IMR-90 (cell line): ENCODE measurements around the gene XPR1. TPM values are rescaled to one million over a fixed set of nuclear protein-coding genes. Genes with fewer than 3 reads are reported as not detected.

ENCODE experiments used
- ATAC-seq: fragments of 200-7000 bp; cut with Tn5 transposase; 2 replicates; pipeline ENCODE4 v1.9.1; 2020; ENCODE audit warnings: low read depth, mild to moderate bottlenecking, moderate library complexity
- BruUV-seq: library from RNA; stranded (reverse); fragments of 400-500 nt; replicated peaks from 2 replicates; lab custom pipeline; 2021; lab: Mats Ljungman, UMichigan
- CTCF ChIA-PET: fragments of 300-600 bp; formaldehyde crosslinking; extraction: SDS; loops from one replicate; lab custom pipeline; 2021; ENCODE audit warnings: antibody characterized with exemption; lab: Yijun Ruan, JAX
- POLR2A ChIA-PET: fragments of 300-600 bp; sonication (Branson Sonifier 250); formaldehyde crosslinking; loops from one replicate; lab custom pipeline; 2022; ENCODE audit warnings: antibody characterized with exemption; ENCODE audit not compliant: unreplicated experiment; lab: Charles Lee
- DNase-seq: peaks from one replicate; pipeline ENCODE4 v3.0.0; 2013
- H2AFZ ChIP-seq: replicated peaks from 2 replicates; pipeline ENCODE3; 2013; ENCODE audit warnings: low read length, mild to moderate bottlenecking; ENCODE audit not compliant: poor library complexity
- H2AK5ac ChIP-seq: 2 replicates; pipeline ENCODE4 v1.6.1; 2013; ENCODE audit warnings: low read depth, low read length, inconsistent platforms
- H2AK9ac ChIP-seq: replicated peaks from 2 replicates; pipeline ENCODE3; 2013; ENCODE audit warnings: mild to moderate bottlenecking, low read depth, low read length, moderate library complexity; ENCODE audit not compliant: poor library complexity
- H2BK120ac ChIP-seq: 2 replicates; pipeline ENCODE4 v1.6.1; 2013; ENCODE audit warnings: low read depth, low read length, inconsistent platforms
- H2BK15ac ChIP-seq: 3 replicates; pipeline ENCODE4 v1.6.1; 2013; ENCODE audit warnings: low read depth, low read length, inconsistent platforms
- H2BK20ac ChIP-seq: 2 replicates; pipeline ENCODE4 v1.6.1; 2013; ENCODE audit warnings: low read depth, mild to moderate bottlenecking, inconsistent platforms, low read length, moderate library complexity
- H2BK5ac ChIP-seq: 2 replicates; pipeline ENCODE4 v1.6.1; 2013; ENCODE audit warnings: mild to moderate bottlenecking, low read depth, low read length, inconsistent platforms; ENCODE audit not compliant: poor library complexity, severe bottlenecking
- H3K14ac ChIP-seq: replicated peaks from 2 replicates; pipeline ENCODE4 v1.6.1; 2013; ENCODE audit warnings: low read depth, low read length, inconsistent platforms
- H3K18ac ChIP-seq: 2 replicates; pipeline ENCODE4 v1.6.1; 2013; ENCODE audit warnings: low read depth, low read length, control low read depth
- H3K23ac ChIP-seq: 2 replicates; pipeline ENCODE4 v1.6.1; 2013; ENCODE audit warnings: low read depth, low read length, inconsistent platforms
- H3K27ac ChIP-seq: 2 replicates; pipeline ENCODE4 v1.5.1; 2013; ENCODE audit warnings: mild to moderate bottlenecking, control low read depth, low read length; ENCODE audit not compliant: insufficient read depth
- H3K27me3 ChIP-seq: 2 replicates; pipeline ENCODE4 v1.6.1; 2013; ENCODE audit warnings: low read length; ENCODE audit not compliant: control insufficient read depth, insufficient read depth
- H3K36me3 ChIP-seq: 2 replicates; pipeline ENCODE4 v1.6.1; 2013; ENCODE audit warnings: low read length, mixed read lengths; ENCODE audit not compliant: control insufficient read depth, insufficient read depth
- H3K4ac ChIP-seq: 2 replicates; pipeline ENCODE4 v1.6.1; 2013; ENCODE audit warnings: low read depth, low read length, inconsistent platforms
- H3K4me1 ChIP-seq: 2 replicates; pipeline ENCODE4 v1.6.1; 2013; ENCODE audit warnings: low read length, mixed read lengths; ENCODE audit not compliant: control insufficient read depth, insufficient read depth
- H3K4me2 ChIP-seq: 2 replicates; pipeline ENCODE4 v1.6.1; 2013; ENCODE audit warnings: low read depth, mild to moderate bottlenecking, control low read depth, low read length, moderate library complexity
- H3K4me3 ChIP-seq: 2 replicates; pipeline ENCODE4 v1.5.1; 2013; ENCODE audit warnings: low read depth, mild to moderate bottlenecking, control low read depth, low read length, moderate library complexity; ENCODE audit not compliant: insufficient read depth
- H3K56ac ChIP-seq: 2 replicates; pipeline ENCODE4 v1.6.1; 2013; ENCODE audit warnings: low read length, inconsistent platforms; ENCODE audit not compliant: insufficient read depth; ENCODE audit errors: extremely low read depth
- H3K79me1 ChIP-seq, 2 experiments: 2 replicates each; pipeline ENCODE4 v1.6.1; 2013; ENCODE audit warnings: low read length in 2 of 2, inconsistent platforms in 1 of 2, low read depth in 1 of 2
- H3K9ac ChIP-seq: 2 replicates; pipeline ENCODE4 v1.6.1; 2013; ENCODE audit warnings: low read depth, low read length, control low read depth
- H3K9me1 ChIP-seq: 2 replicates; pipeline ENCODE4 v1.6.1; 2013; ENCODE audit warnings: low read length, inconsistent platforms; ENCODE audit not compliant: insufficient read depth
- H3K9me3 ChIP-seq: 2 replicates; pipeline ENCODE4 v1.6.1; 2013; ENCODE audit warnings: low read length; ENCODE audit not compliant: control insufficient read depth, insufficient read depth
- H4K20me1 ChIP-seq: 2 replicates; pipeline ENCODE4 v1.6.1; 2013; ENCODE audit warnings: low read length, inconsistent platforms; ENCODE audit not compliant: insufficient read depth
- H4K5ac ChIP-seq: 2 replicates; pipeline ENCODE4 v1.6.1; 2013; ENCODE audit warnings: mild to moderate bottlenecking, low read depth, low read length, control low read depth
- H4K8ac ChIP-seq, 2 experiments: 2 replicates each; pipeline ENCODE4 v1.6.1; 2013; ENCODE audit warnings: low read depth in 2 of 2, low read length in 2 of 2, control low read depth in 1 of 2, inconsistent platforms in 1 of 2
- H4K91ac ChIP-seq: 2 replicates; pipeline ENCODE4 v1.6.1; 2013; ENCODE audit warnings: low read depth, low read length, inconsistent platforms; ENCODE audit not compliant: insufficient read depth
- BHLHE40 ChIP-seq: fragments of 150-350 bp; IDR thresholded peaks from 2 replicates; pipeline ENCODE4 v1.6.1; 2016; ENCODE audit warnings: mild to moderate bottlenecking, low read depth, low read length
- CHD1 ChIP-seq: IDR thresholded peaks from 2 replicates; pipeline ENCODE4 v1.6.1; 2012; ENCODE audit warnings: low read depth, low read length, improper control_type of control experiment
- CTCF ChIP-seq: conservative IDR thresholded peaks from 2 replicates; pipeline ENCODE4 v1.5.1; 2012; ENCODE audit warnings: mild to moderate bottlenecking, low read depth, low read length, improper control_type of control experiment
- ELK1 ChIP-seq: fragments of 150-350 bp; IDR thresholded peaks from 2 replicates; pipeline ENCODE4 v1.6.1; 2016; ENCODE audit warnings: low read depth, mild to moderate bottlenecking, low read length, moderate library complexity, borderline replicate concordance
- FOS ChIP-seq: fragments of 150-350 bp; IDR thresholded peaks from 2 replicates; pipeline ENCODE4 v1.6.1; 2016; ENCODE audit warnings: low read depth, low read length
- MAZ ChIP-seq: IDR thresholded peaks from 2 replicates; pipeline ENCODE4 v1.6.1; 2012; ENCODE audit warnings: low read depth, mild to moderate bottlenecking, low read length, improper control_type of control experiment, moderate library complexity, borderline replicate concordance
- MXI1 ChIP-seq: IDR thresholded peaks from 2 replicates; pipeline ENCODE4 v1.6.1; 2012; ENCODE audit warnings: low read depth, mild to moderate bottlenecking, low read length, moderate library complexity, borderline replicate concordance
- NFE2L2 ChIP-seq: fragments of 150-350 bp; IDR thresholded peaks from 2 replicates; pipeline ENCODE4 v1.6.1; 2016; ENCODE audit warnings: low read depth, mild to moderate bottlenecking, low read length
- POLR2A ChIP-seq: IDR thresholded peaks from 2 replicates; pipeline ENCODE4 v1.6.1; 2012; ENCODE audit warnings: mild to moderate bottlenecking, low read depth, low read length
- RAD21 ChIP-seq: IDR thresholded peaks from 2 replicates; pipeline ENCODE4 v1.6.1; 2012; ENCODE audit warnings: low read length, improper control_type of control experiment
- RFX5 ChIP-seq: IDR thresholded peaks from 2 replicates; pipeline ENCODE4 v1.8.0; 2012; ENCODE audit warnings: low read depth, mild to moderate bottlenecking, low read length, moderate library complexity
- SMC3 ChIP-seq: fragments of 150-350 bp; IDR thresholded peaks from 2 replicates; pipeline ENCODE4 v1.6.1; 2016; ENCODE audit warnings: low read depth, mild to moderate bottlenecking, antibody characterized with exemption, low read length, moderate library complexity
- USF2 ChIP-seq: fragments of 150-350 bp; IDR thresholded peaks from 2 replicates; pipeline ENCODE4 v1.6.1; 2017; ENCODE audit warnings: mild to moderate bottlenecking, antibody characterized with exemption, low read length, low read depth
- WGBS, 2 experiments: methylation state at CpG; one replicate each; pipeline versions ENCODE4 v1.1.5 to v1.1.7; 2013; ENCODE audit warnings: missing lambda C conversion rate in 2 of 2; ENCODE audit not compliant: insufficient read length in 1 of 2; ENCODE audit errors: extremely low coverage in 2 of 2; 5-methylcytosine and 5-hydroxymethylcytosine counted together
- dilution Hi-C: fragments of 300-500 bp; cut with HindIII; formaldehyde crosslinking; loops from one replicate; pipeline ENCODE4 v1.14.3; 2018; ENCODE audit warnings: low sequenced_read_pairs; ENCODE audit not compliant: unreplicated experiment
- in situ Hi-C: fragments of 300-500 bp; cut with MboI; formaldehyde crosslinking; loops from 3 replicates; pipeline ENCODE4 v1.14.3; 2019; ENCODE audit warnings: low sequenced_read_pairs, inconsistent platforms, mixed read lengths
- intact Hi-C: fragments of 100-400 bp; cut with micrococcal nuclease; formaldehyde crosslinking; loops from 2 replicates; pipeline ENCODE4 v1.10.0; 2022
- polyA plus RNA-seq, 3 experiments: library from polyadenylated mRNA; depleted of rRNA; stranded (reverse); fragments of >200 nt; gene quantifications; 2 replicates each; pipeline ENCODE4 v1.2.3, GENCODE V29; 2012; ENCODE audit warnings: low replicate concordance in 1 of 3
- total RNA-seq: library from RNA; depleted of rRNA; stranded (reverse); fragments of >200 nt; gene quantifications from 2 replicates; pipeline ENCODE4 v1.2.3, GENCODE V29; 2012

The XPR1 gene
- total and polyA plus RNA-seq, 2 of the 4 experiments (the other 2 are of a cell fraction): 11.8 to 25.1 TPM

- no peak overlapping the region for H2BK120ac ChIP-seq
- H2BK15ac ChIP-seq: no peak overlapping the region
- TF ChIP-seq NFE2L2 (no peak), CHD1 (no peak), SMC3 (no peak), RFX5 (no peak), FOS (no peak), MAZ (no peak), RAD21 (no peak), CTCF (no peak), ELK1 (no peak), USF2 (no peak), BHLHE40 (no peak), POLR2A (no peak), MXI1 (no peak)
- no peak overlapping the region for H3K4ac ChIP-seq
- H3K14ac ChIP-seq: no peak overlapping the region
- H4K91ac ChIP-seq: no peak overlapping the region
- in situ Hi-C loops (no loop called here), intact Hi-C loops (no loop called here), dilution Hi-C loops (no loop called here)
- H3K9me1 ChIP-seq: no peaks in the 10 kb centered on the region
- no peak overlapping the region for H2AK9ac ChIP-seq
- peaks cover 1% of the 10 kb centered on the region; the same call in 1 of the 2 replicates for H3K36me3 ChIP-seq
- POLR2A ChIA-PET: no interaction called here
- H3K4me2 ChIP-seq: no peak overlapping the region
- H3K23ac ChIP-seq: no peak overlapping the region
- H2BK5ac ChIP-seq: no peak overlapping the region
- no peaks in the 10 kb centered on the region for H4K20me1 ChIP-seq
- WGBS, 2 experiments: no CpG with 5 or more reads among the region's 1 CpG
- no peak overlapping the region for H3K18ac ChIP-seq
- H2BK20ac ChIP-seq: no peak overlapping the region
- no peak overlapping the region for H3K4me3 ChIP-seq
- H3K79me1 ChIP-seq: no peaks in the 10 kb centered on the region
- no peak overlapping the region for H3K56ac ChIP-seq
- no peaks in the 10 kb centered on the region for H3K27me3 ChIP-seq
- no peak overlapping the region for H3K9ac ChIP-seq
- DNase-seq (no peak), ATAC-seq (no peak)
- BruUV-seq: no TSS peak
- no peak overlapping the region for H2AK5ac ChIP-seq
- H4K8ac ChIP-seq: no peak overlapping the region
- H2AFZ ChIP-seq: no peak overlapping the region
- no peak overlapping the region for H3K27ac ChIP-seq
- H3K9me3 ChIP-seq: no peaks in the 10 kb centered on the region
- no peaks in the 10 kb centered on the region for H3K4me1 ChIP-seq
- H4K5ac ChIP-seq: no peak overlapping the region
- CTCF ChIA-PET: no interaction called here
Measured at GRCh38 chr1:180888870-180889269, 257.0 kb downstream of the XPR1 start.
